Chondrocyte (in vitro differentiated cells): ENCODE measurements around the gene FKBP5. TPM values are rescaled to one million over a fixed set of nuclear protein-coding genes. Genes with fewer than 3 reads are reported as not detected.
"Not testable (repeated sequence)": the region's sequence is repeated elsewhere in the genome, so short reads cannot be mapped to it uniquely, and the experiment has no call there.

Source experiments
- DNase-seq: peaks from one replicate; pipeline ENCODE4 v3.0.0; 2021; ENCODE audit warnings: mixed read lengths, low spot score
- H3K27ac Mint-ChIP-seq: one replicate; pipeline ENCODE4 v1.8.0; 2021; ENCODE audit warnings: mild to moderate bottlenecking, moderate library complexity, mixed read lengths; ENCODE audit not compliant: unreplicated experiment
- H3K27me3 Mint-ChIP-seq: 2 replicates; pipeline ENCODE4 v1.8.0; 2021; ENCODE audit warnings: low read depth, mixed read lengths
- H3K36me3 Mint-ChIP-seq: 2 replicates; pipeline ENCODE4 v1.8.0; 2021; ENCODE audit warnings: low read depth, mixed read lengths
- H3K4me1 Mint-ChIP-seq: 2 replicates; pipeline ENCODE4 v1.8.0; 2021; ENCODE audit warnings: low read depth, mild to moderate bottlenecking, mixed read lengths
- H3K4me3 Mint-ChIP-seq: one replicate; pipeline ENCODE4 v1.8.0; 2021; ENCODE audit warnings: mild to moderate bottlenecking, moderate library complexity, mixed read lengths; ENCODE audit not compliant: unreplicated experiment
- H3K9me3 Mint-ChIP-seq: 2 replicates; pipeline ENCODE4 v1.8.0; 2021; ENCODE audit warnings: low read depth, mixed read lengths
- total RNA-seq: library from RNA; stranded (reverse); gene quantifications from 3 replicates; pipeline ENCODE4 v1.2.1, GENCODE V29; 2021
- TF ChIP-seq, protein P1 (sequence below): fragments of 200-600 bp; sonication (generic); IDR thresholded peaks from 2 replicates; pipeline ENCODE4 v1.5.0; 2021; ENCODE audit warnings: antibody characterized with exemption, mild to moderate bottlenecking, moderate library complexity

FKBP5 gene
- total RNA-seq, 1 donor from 2014 or later = 143 TPM

DNA sequence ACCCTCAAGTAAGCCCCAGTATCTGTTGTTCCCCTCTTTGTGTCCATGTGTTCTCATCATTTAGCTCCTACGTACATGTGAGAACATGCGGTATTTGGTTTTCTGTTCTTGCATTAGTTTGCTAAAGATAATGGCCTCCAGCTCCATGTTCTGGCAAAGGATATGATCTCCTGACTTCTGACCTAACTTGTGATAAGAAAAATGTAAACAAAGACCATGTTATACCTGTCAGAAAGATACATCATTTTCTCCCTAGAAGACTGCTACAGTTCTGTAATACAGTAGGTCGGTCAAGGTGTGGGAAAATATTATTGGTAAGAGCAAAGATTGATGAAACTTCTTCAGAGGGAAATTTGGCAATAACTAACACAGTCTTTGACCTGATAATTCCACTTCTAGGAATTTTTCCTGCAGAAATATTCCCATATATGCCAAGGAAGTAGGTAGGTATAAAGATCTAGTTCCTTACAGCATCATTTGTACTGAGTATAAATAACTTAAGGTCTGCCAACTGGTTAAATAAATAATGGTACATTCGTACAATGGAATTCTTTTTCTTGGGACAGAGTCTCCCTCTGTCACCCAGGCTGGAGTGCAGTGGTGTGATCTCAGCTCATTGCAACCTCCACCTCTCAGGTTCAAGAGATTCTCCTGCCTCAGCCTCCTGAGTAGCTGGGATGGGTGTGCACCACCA lies 19.1 kb upstream of the FKBP5 start:
- DNase-seq = no peak
- Mint-ChIP-seq H3K9me3 (peaks cover 9% of the 10 kb centered on the region), H3K36me3 (no peaks in the 10 kb centered on the region), H3K27me3 (no peaks in the 10 kb centered on the region), H3K4me3 (no peak overlapping the region), H3K4me1 (peaks cover 15% of the 10 kb centered on the region), H3K27ac (no peak overlapping the region)
- TF ChIP-seq, protein P1, sequence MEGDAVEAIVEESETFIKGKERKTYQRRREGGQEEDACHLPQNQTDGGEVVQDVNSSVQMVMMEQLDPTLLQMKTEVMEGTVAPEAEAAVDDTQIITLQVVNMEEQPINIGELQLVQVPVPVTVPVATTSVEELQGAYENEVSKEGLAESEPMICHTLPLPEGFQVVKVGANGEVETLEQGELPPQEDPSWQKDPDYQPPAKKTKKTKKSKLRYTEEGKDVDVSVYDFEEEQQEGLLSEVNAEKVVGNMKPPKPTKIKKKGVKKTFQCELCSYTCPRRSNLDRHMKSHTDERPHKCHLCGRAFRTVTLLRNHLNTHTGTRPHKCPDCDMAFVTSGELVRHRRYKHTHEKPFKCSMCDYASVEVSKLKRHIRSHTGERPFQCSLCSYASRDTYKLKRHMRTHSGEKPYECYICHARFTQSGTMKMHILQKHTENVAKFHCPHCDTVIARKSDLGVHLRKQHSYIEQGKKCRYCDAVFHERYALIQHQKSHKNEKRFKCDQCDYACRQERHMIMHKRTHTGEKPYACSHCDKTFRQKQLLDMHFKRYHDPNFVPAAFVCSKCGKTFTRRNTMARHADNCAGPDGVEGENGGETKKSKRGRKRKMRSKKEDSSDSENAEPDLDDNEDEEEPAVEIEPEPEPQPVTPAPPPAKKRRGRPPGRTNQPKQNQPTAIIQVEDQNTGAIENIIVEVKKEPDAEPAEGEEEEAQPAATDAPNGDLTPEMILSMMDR = no peak

DNA sequence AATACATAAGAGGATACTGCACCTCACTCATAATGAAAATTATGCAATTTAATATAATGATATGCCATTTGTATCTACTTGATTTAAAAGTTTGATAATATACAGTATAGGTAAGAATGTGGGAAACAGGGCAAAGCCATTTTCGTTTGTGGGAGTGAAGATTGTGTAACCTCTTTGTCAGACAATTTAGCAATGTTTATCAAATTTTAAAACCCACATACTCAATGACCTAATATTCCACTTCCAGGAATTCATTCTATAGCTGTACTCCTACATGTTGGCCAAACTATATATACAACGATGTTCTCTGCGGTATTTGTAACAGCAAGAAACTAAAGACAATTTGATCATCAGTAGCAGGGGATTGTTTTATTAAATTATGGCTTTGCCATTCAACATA lies 17.8 kb upstream of the FKBP5 start:
- Mint-ChIP-seq H3K4me3 (no peak overlapping the region), H3K27ac (no peak overlapping the region), H3K4me1 (peaks cover 15% of the 10 kb centered on the region)

DNA sequence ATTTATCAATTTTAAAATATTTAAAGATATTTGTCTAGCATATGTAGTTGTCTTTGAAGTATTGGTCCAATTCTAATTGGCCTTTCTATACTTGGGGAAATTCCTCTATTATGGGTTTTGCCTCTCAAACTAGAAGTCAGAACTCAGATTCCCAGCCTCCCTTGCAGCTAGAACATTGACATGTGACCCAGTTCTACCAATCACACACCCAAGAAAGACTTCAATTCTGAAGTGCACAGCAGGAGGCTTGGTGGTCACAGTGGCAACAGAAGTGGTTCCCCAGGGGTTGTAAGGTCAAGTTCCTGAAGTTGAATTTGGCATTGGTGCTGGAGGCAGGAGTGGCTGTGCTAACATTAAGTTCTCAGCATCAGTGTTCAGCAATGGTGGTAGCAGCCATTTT lies 14.8 kb upstream of the FKBP5 start:
- H3K4me3 Mint-ChIP-seq = no peak overlapping the region
- DNase-seq = no peak
- H3K4me1 Mint-ChIP-seq = peaks cover 4% of the 10 kb centered on the region

More for the DNA sequence above, 17.8 kb upstream of the FKBP5 start:
- no peaks in the 10 kb centered on the region for H3K27me3 Mint-ChIP-seq
- no peaks in the 10 kb centered on the region for H3K36me3 Mint-ChIP-seq
- DNase-seq = no peak
- peaks cover 9% of the 10 kb centered on the region for H3K9me3 Mint-ChIP-seq
- TF ChIP-seq, protein P1 = no peak

DNA sequence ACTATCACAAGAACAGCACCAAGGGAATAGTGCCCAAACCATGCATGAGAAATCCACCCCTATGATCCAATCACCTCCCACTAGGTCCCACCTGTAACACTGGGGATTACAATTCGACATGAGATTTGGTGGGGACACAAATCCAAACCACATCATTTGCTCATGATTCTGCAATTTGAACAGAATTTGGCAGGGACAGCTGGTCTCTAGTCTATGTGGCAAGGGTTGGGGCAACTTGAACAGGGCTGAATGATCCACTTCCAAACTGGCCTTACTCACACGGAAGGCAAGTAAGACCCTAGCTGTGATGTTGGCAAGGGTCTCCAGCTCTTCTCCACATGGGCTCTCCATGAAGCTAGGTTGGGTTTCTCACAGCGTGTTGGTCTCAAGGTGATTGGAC lies 10.1 kb upstream of the FKBP5 start:
- DNase-seq = no peak
- Mint-ChIP-seq H3K9me3 (peaks cover 9% of the 10 kb centered on the region), H3K27me3 (no peaks in the 10 kb centered on the region), H3K4me1 (no peaks in the 10 kb centered on the region), H3K4me3 (no peak overlapping the region), H3K27ac (no peak overlapping the region), H3K36me3 (no peaks in the 10 kb centered on the region)
- TF ChIP-seq, protein P1 = no peak

More for the DNA sequence above, 14.8 kb upstream of the FKBP5 start:
- no peak overlapping the region for H3K27ac Mint-ChIP-seq
- TF ChIP-seq, protein P1 = no peak
- H3K9me3 Mint-ChIP-seq = peaks cover 6% of the 10 kb centered on the region
- no peaks in the 10 kb centered on the region for H3K36me3 Mint-ChIP-seq
- no peaks in the 10 kb centered on the region for H3K27me3 Mint-ChIP-seq

DNA sequence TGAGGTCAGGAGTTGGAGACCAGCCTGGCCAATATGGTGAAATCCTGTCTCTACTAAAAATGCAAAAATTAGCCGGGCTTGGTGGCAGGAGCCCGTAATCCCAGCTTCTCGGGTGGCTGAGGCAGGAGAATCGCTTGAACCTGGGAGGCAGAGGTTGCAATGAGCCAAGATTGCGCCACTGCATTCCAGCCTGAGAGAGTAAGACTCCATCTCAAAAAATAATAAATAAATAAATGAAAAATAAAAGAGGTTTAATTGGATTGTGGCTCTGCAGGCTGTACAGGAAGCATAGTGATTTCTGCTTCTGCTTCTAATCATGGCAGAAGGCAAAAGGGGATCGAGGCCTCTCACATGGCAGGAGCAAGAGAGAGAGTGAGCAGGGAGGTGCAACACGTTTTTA lies 9.7 kb upstream of the FKBP5 start:
- H3K27me3 Mint-ChIP-seq, H3K36me3 Mint-ChIP-seq, H3K4me1 Mint-ChIP-seq, DNase-seq, H3K9me3 Mint-ChIP-seq, H3K4me3 Mint-ChIP-seq, H3K27ac Mint-ChIP-seq: not testable (repeated sequence)

DNA sequence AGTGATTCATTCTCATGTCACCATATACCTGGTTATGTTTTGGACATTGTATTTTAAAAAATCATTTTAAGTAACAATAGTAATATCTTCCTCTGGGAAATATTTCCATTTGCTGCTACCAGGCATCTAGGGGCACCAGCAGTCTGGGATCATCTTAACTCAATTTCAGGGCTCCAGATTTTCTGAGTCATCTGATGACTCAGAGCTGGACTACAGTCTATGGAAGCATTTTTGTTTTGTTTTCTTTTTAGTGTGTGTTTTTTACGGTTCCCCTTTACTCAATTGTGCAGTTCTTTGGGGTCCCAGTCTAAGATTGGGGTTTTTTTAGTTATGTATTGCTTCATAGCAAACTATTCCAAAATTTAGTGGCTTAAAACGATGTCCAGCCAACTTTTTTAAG lies 5.7 kb upstream of the FKBP5 start:
- peaks cover 13% of the 10 kb centered on the region for H3K4me1 Mint-ChIP-seq
- no peaks in the 10 kb centered on the region for H3K27me3 Mint-ChIP-seq
- peaks cover 5% of the 10 kb centered on the region for H3K9me3 Mint-ChIP-seq
- H3K36me3 Mint-ChIP-seq = no peaks in the 10 kb centered on the region
- TF ChIP-seq, protein P1 = no peak
- H3K4me3 Mint-ChIP-seq = no peak overlapping the region
- no peak overlapping the region for H3K27ac Mint-ChIP-seq
- DNase-seq = no peak
